ENCODE data around the gene KCNH2. TPM values are rescaled to one million over a fixed set of nuclear protein-coding genes. Genes with fewer than 3 reads are reported as not detected.

Gene KCNH2
- total and polyA plus RNA-seq, 4 donors, result 0.43 to 2.0 (median 1.3) TPM

- DNase-seq (peak in 2 of 3 donors; percentile 39 to 58), ATAC-seq (ENCODE audit: insufficient read depth, low FRiP score) (no peak)
- Histone ChIP-seq H3K4me1 (ENCODE audit: control insufficient read depth in 5 of 5, insufficient read depth in 5 of 5, low read length in 5 of 5) (peaks cover 0 to 23% (median 0%) of the 10 kb centered on the region in 5 donors), H3K27me3 (ENCODE audit: control insufficient read depth in 3 of 3, insufficient read depth in 3 of 3, low read length in 2 of 3) (peaks cover 0 to 10% (median 0%) of the 10 kb centered on the region in 3 donors), H3K9me3 (ENCODE audit: control insufficient read depth in 4 of 4, insufficient read depth in 3 of 4, low read length in 3 of 4) (no peaks in the 10 kb centered on the region), H3K9ac (ENCODE audit: insufficient read depth in 1 of 2, low read length in 2 of 2) (no peak overlapping the region), H3K36me3 (ENCODE audit: control insufficient read depth in 4 of 4, insufficient read depth in 4 of 4, low read length in 4 of 4) (no peaks in the 10 kb centered on the region), H3K27ac (ENCODE audit: low read depth in 1 of 2, low read length in 1 of 2) (peak overlapping the region in 1 of 2 donors; percentile 83), H3K4me3 (no peak overlapping the region)
- no peak for TF ChIP-seq CTCF (IDR thresholded peaks at IDR 0.05; ENCODE audit: control extremely low read depth, extremely low read depth)
- 71 to 83% methylated on average over 17 of the region's 17 CpGs for WGBS, 2 donors
Observed at GRCh38 chr7:150945853-150946420, 32.2 kb downstream of the KCNH2 start.

- peak overlapping the region in 1 of 2 donors; percentile 83 for H3K27ac ChIP-seq (ENCODE audit: low read depth in 1 of 2, low read length in 1 of 2)
- H3K27me3 ChIP-seq (ENCODE audit: control insufficient read depth in 3 of 3, insufficient read depth in 3 of 3, low read length in 2 of 3), result peaks cover 0 to 10% (median 0%) of the 10 kb centered on the region in 3 donors
- H3K4me3 ChIP-seq, result no peak overlapping the region
Observed at GRCh38 chr7:150945171-150945852, 32.8 kb downstream of the KCNH2 start.

GRCh38 chr7:150944066-150945042, 33.8 kb downstream of the KCNH2 start:
- Histone ChIP-seq H3K36me3 (ENCODE audit: control insufficient read depth in 4 of 4, insufficient read depth in 4 of 4, low read length in 4 of 4) (no peaks in the 10 kb centered on the region), H3K27me3 (ENCODE audit: control insufficient read depth in 3 of 3, insufficient read depth in 3 of 3, low read length in 2 of 3) (peaks cover 0 to 10% (median 0%) of the 10 kb centered on the region in 3 donors), H3K9ac (ENCODE audit: insufficient read depth in 1 of 2, low read length in 2 of 2) (no peak overlapping the region), H3K4me1 (ENCODE audit: control insufficient read depth in 5 of 5, insufficient read depth in 5 of 5, low read length in 5 of 5) (peaks cover 0 to 18% (median 0%) of the 10 kb centered on the region in 5 donors), H3K4me3 (no peak overlapping the region), H3K27ac (ENCODE audit: low read depth in 1 of 2, low read length in 1 of 2) (no peak overlapping the region), H3K9me3 (ENCODE audit: control insufficient read depth in 4 of 4, insufficient read depth in 3 of 4, low read length in 3 of 4) (no peaks in the 10 kb centered on the region)
- no peak for ATAC-seq (ENCODE audit: insufficient read depth, low FRiP score)
- no peak for DNase-seq
- no peak for TF ChIP-seq CTCF (IDR thresholded peaks at IDR 0.05; ENCODE audit: control extremely low read depth, extremely low read depth)
- WGBS, 2 donors, result 83 to 93% methylated on average over 6 of the region's 6 CpGs

More at GRCh38 chr7:150945171-150945852, 32.8 kb downstream of the KCNH2 start:
- DNase-seq (no peak), ATAC-seq (ENCODE audit: insufficient read depth, low FRiP score) (no peak)
- H3K4me1 ChIP-seq (ENCODE audit: control insufficient read depth in 5 of 5, insufficient read depth in 5 of 5, low read length in 5 of 5), result peaks cover 0 to 23% (median 0%) of the 10 kb centered on the region in 5 donors
- WGBS, 2 donors, result 49 to 53% methylated on average over 19 of the region's 19 CpGs
- H3K9me3 ChIP-seq (ENCODE audit: control insufficient read depth in 4 of 4, insufficient read depth in 3 of 4, low read length in 3 of 4), result no peaks in the 10 kb centered on the region
- no peak for TF ChIP-seq CTCF (IDR thresholded peaks at IDR 0.05; ENCODE audit: control extremely low read depth, extremely low read depth)
- H3K9ac ChIP-seq (ENCODE audit: insufficient read depth in 1 of 2, low read length in 2 of 2), result no peak overlapping the region
- no peaks in the 10 kb centered on the region for H3K36me3 ChIP-seq (ENCODE audit: control insufficient read depth in 4 of 4, insufficient read depth in 4 of 4, low read length in 4 of 4)

All from lung (tissue), 12 donors.